GM20431 (cell line): Measurements from ENCODE around the gene BRINP1.

Experiments
- in situ Hi-C: fragments of 300-500 bp; cut with MseI, MboI; formaldehyde crosslinking; loops from one replicate; pipeline ENCODE4 v1.15.0; 2020; ENCODE audit warnings: low sequenced_read_pairs; ENCODE audit not compliant: unreplicated experiment

BRINP1 gene

DNA sequence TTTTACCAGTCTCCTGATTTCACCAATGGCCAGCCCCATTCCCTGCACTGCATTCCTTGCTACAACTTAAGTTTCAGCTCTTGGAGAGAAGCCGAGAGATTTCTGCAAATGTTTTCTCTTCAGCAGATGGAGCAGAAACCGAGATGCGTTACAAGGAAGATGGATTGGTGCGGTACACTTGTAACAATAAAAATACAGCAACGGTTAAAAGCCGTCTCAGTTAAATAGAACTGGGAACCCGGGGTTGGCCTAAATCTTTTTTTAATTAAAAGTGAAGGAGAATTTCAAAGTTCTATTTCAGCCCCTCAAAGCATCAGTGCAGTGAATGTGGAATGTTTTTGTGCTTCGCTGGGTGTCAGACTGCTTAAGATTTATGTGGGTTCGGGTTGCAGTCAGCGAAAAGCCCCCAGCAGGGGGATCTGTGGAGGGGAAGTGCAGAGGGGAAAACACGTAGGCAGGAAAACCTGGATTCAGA, 19.8 kb downstream of the BRINP1 start:
- in situ Hi-C loops, result no loop called here

DNA sequence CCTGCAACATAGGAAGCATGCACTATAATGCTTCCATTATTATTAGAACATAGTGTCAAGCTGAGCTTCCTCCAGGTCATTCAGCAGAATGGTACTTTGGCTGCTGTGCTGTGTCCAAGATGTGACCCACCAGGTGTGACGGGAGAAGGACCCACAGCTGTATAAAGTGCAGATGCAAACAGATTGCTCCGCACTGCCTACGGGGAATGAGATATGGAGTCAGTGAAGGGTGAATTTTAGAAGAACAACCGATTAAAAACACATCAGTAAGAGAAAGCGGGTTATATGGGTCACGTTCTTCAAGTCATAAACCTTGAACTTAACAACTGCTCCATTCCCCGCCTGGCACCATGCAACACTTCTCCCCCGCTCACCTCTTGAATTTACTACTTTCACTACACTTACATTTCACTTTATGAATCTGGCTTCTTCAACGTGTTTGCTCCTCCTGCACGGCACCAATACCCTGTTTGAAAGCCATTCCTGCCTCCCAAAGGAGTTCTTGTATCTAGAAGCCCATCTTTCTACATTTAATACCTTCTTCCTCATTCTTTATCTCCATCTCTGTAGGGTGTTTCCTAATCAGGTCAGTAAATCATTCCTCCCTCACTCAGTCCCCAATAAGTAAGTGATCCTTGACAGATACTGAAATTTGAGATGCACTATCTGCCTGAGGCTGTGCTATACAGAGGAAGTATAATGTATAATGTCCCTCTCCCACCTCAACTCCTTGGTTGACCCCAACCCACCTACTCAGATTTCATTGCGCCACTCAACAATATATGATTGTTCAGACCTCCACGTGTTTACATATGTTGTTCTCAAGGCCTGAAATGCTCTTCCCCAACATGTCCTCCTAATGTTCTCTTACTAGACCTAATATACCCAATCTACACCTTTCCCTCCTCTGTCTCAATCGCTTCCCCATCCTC, 25.9 kb downstream of the BRINP1 start:
- in situ Hi-C loops, result no loop called here

DNA sequence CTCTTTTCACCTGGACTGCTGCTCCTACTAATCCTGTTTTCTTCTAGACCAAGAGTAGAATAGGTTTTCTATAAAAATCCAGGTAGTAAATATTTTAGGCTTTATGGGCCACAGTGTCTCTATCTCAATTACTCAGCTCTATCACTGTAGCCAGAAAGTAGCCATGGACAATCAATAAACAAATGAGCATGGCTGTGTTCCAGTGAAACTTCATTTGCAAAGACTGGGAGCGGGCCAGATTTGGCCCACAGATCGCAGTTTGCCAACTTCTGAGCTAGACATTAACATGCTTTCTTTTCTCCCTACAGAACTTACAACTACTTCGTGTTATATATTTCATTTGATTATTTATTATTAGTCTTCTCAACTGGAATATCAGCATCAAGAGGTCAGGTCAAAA, 30.2 kb downstream of the BRINP1 start:
- in situ Hi-C loops, result no loop called here

DNA sequence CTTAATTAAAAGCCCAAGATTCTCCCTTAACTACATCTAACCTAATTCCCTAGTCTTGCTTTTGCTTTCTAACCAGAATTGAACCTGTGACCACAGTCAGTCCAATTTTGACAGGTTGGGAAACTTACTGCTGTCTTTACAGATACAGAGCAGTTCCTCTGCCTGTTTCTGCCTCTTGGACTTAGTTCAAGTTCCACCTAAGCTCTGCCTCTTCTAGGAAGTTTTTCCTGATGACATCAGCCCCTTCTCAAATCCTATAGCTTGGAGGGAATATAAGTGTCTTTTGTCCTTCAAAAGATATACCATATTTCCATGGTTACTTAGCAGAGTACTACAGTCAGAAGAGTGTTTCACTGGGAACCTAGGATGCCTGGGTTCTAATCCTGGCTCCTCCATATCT, 31.7 kb downstream of the BRINP1 start:
- in situ Hi-C loops, result no loop called here

DNA sequence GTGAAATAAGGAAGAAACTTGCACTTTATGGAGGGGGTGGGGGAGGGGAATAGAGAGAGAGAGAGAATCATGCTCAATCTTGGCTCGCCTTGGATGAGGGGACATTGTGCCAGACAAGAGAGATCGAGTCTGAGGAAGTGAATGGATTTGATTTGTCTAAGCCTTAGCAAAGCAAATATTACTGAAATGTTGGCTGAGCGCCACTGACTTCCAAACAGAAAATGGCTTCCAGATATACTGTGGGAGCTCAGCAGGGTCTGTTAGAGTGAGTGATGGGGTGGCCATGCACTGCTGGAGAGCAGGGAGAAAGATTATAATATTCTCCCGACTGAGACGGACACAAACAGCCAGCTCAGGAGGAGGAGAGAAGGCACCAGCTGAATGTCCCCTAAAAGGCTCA, 34.5 kb downstream of the BRINP1 start:
- in situ Hi-C loops, result no loop called here

DNA sequence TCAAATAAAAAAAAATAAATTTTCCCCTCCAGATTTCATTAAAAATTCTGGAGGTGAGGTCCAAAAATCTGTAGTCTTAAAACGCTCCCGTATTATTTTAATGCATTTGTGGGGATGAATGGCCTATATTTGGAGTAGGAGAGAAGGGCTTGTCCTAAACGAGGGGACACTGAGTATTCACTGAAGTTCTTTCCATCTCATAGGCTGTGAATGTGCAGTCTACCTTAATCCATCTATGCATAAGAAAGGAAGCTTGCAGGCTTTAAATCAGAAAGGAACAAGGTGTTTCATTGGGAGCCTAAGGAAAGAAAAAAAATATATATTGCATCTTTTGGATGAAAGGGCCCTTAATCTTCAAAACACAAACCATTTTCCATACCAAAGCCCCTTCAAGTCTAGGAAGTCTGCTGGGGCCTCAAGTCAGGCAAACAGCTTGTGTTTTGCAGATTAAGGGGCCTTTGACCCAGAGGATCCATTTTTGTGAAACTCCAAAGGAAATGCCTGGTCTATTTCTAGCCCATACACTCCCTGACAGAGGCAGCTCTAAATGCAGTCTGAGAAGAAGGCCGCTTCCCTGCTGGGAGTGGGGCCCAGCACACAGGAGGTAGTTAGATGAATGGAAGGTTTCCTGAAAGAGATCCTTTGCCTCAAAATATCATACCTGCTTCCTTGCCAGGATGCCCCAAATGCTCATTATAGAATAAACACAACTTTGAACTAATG, 35.6 kb downstream of the BRINP1 start:
- in situ Hi-C loops, result no loop called here

DNA sequence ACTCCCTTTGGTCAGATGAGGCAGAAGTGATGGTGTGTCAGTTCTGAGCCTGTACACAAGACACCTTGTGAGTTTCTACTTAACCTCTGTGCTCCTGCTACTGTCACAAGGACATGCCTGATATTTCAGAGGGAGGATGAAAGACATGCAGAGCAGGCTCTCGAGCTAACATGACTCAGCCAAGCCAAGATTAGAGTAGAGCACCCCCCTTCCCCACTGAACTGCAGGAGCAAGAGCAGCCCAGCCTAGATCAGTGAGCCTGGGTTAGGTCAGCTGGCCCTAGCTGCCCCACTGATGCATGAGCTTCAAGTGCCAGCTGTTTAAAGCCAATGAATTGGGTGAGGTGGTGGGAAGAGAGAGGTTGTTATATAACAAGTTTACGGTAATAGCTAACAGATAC, 36.7 kb downstream of the BRINP1 start:
- in situ Hi-C loops, result no loop called here

DNA sequence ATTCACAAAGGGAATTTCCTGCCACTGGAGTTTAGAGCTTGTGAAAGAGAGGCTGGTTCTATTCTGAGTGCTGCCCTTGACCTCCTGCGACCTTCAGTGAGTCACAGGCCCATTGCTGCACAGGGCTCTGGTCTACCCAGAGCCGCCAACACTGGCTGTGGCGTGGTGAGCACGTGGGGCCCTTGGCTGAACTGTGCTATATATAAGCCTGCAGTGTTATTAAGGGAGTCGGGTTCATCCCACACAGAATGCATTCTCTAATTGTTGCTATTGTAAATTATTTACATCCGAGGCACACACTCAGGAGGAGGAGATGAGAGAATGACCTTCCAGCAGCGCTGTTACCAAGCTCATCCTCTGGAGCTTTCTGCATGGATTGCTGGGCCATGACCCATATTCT, 47.1 kb downstream of the BRINP1 start:
- in situ Hi-C loops, result no loop called here

DNA sequence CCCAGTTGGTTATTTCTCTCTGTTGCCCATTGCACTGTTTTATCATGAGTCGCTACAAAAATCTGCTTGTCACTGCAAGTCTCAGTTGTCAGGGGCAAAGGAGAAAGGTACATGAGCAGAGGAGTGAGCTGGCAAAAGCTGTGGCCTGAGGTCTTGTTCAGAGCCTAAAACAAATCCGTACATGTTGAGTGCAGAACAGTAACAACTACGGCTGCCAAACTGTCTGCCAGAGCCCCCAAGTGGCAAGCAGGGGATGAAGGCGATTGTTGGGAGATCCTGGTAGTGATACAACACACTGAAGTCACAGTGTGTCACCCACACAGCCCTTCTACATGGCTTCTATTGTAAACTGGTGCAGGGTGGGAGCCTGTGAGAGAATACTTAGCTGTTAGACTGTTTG, 50.9 kb downstream of the BRINP1 start:
- in situ Hi-C loops, result no loop called here

DNA sequence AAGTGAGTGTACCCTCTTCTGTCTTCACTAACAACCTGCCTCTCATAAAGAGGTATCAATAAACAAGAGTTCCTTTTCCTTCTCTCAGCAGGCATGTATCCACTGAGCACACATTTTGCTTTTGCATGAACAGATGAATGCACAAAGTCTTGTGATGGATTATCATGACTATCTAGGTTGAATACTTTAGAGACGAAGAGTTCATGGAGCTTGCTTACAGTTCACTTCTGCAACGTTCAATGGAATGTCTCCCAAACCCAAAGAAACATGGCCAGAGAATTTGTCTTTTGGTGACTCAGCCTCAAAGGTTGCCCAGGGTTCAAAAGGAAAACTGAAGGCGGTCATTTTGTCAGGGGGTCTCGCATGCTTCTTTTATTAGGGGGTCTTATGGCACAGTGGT, 55.4 kb downstream of the BRINP1 start:
- in situ Hi-C loops, result no loop called here

DNA sequence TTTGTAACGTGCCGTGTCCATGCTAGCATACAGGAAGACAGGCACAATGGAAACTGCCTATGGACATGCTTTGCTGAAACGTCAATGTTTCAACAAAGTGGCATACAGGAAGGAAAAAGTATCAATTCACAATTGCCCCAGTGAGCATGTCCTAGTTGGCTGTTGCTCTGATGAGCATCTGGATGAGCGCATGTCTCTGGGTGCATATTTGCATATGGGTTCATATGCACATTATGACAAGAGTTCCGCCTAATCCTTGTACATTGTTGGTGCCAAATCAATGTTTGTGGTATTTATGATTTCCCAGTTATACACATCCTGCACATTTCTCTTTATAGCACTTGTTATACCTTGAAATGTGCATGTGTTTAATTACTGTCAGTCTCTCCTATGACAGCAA, 58.5 kb downstream of the BRINP1 start:
- in situ Hi-C loops, result no loop called here

DNA sequence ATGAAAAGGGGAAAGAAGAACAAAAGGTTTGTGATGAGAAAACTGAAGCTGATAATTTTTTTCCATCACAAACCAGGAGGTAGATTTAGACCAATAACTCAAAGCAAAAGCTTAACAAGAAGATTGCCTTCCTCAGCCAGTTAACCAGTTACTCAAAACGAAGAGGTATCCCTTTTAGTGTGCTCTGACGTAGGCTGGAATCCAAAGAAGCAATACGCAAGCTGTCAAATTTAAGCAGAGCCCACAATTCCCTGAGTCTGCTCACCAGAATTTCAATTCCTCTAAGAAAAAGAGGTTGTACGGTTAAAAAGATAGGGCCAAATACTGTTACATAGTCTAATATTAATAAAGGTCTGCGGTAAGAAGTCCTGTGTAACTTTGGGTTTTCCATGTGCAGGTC, 61.8 kb downstream of the BRINP1 start:
- in situ Hi-C loops, result no loop called here

DNA sequence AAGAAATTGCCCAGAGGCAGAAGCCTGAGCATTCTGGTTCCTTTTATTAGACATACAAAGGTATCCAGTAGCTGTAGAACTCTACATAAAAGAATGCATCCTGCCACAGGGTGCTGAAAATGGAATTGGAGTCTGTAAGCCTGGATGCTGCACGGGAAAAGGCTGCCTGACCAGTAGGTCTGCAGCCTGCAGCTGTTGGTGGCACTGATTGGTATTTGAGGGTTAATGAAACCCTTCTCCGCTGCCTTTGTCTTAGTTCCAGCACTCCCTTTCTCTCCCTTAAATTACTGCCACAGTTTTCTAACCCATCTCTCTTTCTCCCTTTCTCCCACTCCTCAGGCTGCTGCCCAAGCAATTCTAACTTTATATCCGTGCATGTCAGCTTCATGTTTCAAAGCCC, 64.7 kb downstream of the BRINP1 start:
- in situ Hi-C loops, result no loop called here

DNA sequence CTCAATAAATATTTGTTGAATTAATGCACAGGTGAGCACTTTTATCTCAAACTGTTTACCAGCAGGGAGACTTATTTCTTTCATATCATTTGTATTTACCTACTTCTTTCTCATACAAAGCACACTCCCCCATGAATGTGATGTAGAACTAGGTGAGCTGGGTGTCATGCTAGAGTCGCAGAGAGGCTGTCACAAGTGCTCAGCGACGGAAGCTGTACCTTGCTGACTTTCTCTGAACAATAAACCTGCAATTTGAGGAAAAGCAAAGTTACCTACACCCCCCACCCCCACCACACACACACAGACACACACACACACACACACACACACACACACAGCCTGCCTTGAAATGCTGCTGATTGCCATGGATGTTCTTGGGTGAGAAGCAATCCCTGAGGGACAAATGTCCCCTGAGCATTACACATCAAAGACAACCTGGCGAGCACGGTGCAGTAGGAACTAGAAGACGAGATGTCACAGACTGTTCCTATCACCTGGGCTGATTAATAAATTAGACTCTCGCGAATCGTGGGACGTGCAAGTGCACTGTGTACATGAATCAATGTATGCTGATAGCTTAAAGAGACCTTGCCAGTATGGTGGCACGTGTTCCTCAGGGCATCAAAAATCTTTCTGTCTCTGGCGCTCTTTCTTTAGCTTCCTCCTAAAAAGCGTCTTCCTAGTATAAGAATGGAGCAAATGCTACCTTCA, 66.1 kb downstream of the BRINP1 start:
- in situ Hi-C loops, result no loop called here

DNA sequence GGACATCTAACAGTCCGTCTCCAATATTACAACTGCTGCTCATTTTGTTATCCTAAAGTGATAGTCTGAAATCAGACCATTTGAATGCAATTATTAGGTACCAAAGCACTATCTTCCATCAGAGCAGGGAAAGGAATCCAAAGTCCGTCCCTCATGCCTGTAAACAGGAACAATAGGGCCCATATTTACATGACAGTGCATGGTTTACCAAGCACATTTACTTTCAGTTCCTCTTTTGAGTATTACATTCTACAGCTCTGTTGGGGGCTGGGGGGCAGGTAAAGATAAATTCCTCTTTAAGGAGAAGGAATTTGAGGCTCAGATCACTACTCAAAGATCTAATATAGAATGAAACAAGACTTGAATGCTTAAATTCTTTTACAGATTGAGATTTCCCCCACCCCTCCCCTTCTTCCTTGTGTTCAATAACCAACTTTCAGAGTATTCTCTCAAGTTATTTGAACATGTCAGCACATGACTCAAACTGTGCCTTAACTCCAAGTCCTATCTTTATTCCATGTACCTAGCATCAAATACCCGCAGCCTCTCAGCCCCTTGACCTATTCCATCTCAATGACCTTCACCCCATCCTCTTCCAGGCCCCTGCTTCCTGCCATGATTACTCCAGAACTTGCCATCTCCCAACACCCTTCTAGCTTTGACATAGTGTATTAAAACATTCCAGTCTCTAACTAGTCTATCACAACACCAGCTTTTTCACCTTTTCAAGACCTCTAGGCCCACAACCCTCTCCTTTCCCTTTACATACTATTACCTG, 71.0 kb downstream of the BRINP1 start:
- in situ Hi-C loops, result no loop called here

DNA sequence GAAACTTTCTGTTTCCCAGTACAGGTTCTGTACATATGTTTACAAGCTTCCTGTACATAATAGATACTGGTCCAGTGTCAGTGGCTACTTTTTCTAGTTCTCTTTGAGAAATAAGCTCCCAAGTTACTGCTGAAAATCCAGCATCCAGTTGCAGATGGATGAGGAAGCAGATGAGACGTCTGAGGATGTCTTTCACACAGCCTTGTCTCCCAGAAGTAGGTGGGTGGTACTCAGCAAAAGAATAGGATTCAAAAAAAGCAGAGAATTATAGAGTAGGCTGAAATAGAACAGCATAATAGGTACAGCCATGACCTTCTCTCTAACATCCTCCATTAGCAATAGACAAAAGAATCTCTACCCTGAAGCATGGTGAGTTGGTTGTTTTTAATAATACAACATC, 77.7 kb downstream of the BRINP1 start:
- in situ Hi-C loops, result no loop called here

DNA sequence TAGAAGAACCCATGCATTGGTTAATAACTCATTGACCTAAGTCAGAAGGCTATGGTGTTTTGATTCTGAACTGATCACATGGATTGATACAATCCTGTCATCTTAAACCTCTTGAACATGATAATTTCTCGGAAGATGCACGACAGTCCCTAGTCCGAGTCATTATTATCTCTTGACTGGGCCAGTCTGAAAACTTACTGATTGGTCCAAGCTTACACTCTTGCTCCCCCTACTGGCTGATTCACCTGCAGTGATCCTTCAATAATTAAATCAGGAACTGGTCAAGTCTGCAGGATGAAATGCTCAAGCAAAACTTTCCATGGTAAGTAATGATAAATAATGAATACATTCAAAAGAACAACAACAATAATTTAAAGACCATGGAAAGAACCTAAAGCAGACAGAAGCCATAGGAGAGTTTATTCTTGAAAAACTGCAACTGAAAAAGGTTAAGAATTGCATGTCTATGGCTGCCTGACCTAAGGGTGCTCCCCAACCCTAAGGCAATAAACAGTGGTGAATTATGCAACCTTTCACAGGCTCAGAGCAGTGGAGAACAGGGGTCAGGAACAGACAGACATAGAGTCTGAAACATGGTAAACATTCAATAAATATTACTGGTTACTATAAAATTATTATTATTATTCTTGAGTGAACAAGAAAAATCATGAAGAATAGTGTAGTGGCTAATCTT, 79.3 kb downstream of the BRINP1 start:
- in situ Hi-C loops, result no loop called here

DNA sequence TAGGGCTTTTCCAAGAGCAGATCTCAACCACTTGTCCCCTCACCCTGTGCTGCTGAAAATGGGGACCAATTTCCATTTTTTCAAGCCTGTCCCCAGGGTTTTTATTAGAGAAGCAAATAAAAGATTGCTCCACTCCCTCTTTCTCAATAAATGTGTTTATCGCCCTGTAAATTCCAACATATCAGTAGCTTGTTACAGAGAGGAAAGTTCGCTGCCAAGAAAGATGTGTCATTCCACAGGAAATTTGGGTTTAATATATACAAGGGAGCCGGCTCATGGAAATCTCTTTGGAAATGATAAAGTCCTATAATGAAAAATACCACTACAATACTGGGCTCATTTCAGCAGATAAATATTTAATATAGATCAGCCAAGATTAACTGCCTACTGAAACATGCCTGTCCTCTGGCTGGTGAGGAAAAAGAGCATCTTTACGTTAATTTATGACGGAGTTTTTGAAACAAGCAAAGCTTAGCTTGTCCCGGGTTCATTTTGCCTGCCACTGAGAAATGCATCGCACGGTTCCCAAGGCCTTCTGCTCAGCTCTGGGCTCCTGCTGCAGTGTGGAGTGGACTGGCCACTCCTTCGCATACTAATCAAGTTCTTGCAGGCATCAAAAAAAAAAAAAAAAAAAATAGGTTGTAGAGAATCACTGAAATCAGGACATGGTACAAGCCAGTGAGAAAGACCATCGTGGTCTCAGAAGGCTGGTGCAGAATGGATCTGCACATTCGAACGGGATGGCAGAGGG, 84.5 kb downstream of the BRINP1 start:
- in situ Hi-C loops, result no loop called here

DNA sequence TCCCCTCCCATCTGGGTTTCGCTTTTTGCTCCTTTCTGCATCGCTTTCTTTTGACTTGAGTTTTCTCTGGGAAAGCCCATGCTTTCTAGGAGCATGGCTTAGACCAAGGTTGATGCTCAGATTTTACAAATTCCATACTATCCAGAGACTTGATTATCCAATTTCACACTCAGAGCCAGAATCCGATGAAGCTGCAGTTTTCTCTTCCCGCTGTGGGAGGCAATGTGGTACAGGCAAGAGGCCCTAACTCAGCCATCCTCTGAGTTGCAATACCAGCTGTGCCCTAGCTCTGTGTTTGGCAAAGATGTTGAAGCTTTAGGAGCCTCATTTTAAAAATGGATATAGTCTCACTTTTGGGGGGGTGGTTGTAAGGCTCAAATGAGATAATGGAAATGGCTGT, 85.1 kb downstream of the BRINP1 start:
- in situ Hi-C loops, result no loop called here
